Measurements from ENCODE around the gene TMEM95. TPM values are rescaled to one million over a fixed set of nuclear protein-coding genes. Genes with fewer than 3 reads are reported as not detected.
"Not testable (repeated sequence)": the region's sequence is repeated elsewhere in the genome, so short reads cannot be mapped to it uniquely, and the experiment has no call there.

The TMEM95 gene
- total RNA-seq, 1 experiment from 2014 or later, result not detected

- no peak for DNase-seq (ENCODE audit: low read depth)
- in situ Hi-C loops (cut with HindIII; ENCODE audit: low pct_unique_long_range_greater_than_20kb, low sequenced_read_pairs), result no loop called here
Observed at GRCh38 chr17:7321466-7321865, 33.5 kb upstream of the TMEM95 start.

- in situ Hi-C loops (cut with HindIII; ENCODE audit: low pct_unique_long_range_greater_than_20kb, low sequenced_read_pairs), result no loop called here
- no peak for DNase-seq (ENCODE audit: low read depth)
Observed at GRCh38 chr17:7322520-7323194, 32.3 kb upstream of the TMEM95 start.

GRCh38 chr17:7323731-7324437, 31.1 kb upstream of the TMEM95 start:
- in situ Hi-C loops (cut with HindIII; ENCODE audit: low pct_unique_long_range_greater_than_20kb, low sequenced_read_pairs), result no loop called here

GRCh38 chr17:7324438-7324779, 30.5 kb upstream of the TMEM95 start:
- in situ Hi-C loops (cut with HindIII; ENCODE audit: low pct_unique_long_range_greater_than_20kb, low sequenced_read_pairs), result no loop called here
- DNase-seq (ENCODE audit: low read depth), result no peak

More at GRCh38 chr17:7323731-7324437, 31.1 kb upstream of the TMEM95 start:
- DNase-seq (ENCODE audit: low read depth), result no peak

GRCh38 chr17:7325031-7325528, 29.9 kb upstream of the TMEM95 start:
- in situ Hi-C loops (cut with HindIII; ENCODE audit: low pct_unique_long_range_greater_than_20kb, low sequenced_read_pairs), result no loop called here
- no peak for DNase-seq (ENCODE audit: low read depth)

GRCh38 chr17:7326186-7326585, 28.8 kb upstream of the TMEM95 start:
- DNase-seq (ENCODE audit: low read depth), result no peak
- in situ Hi-C loops (cut with HindIII; ENCODE audit: low pct_unique_long_range_greater_than_20kb, low sequenced_read_pairs), result no loop called here

- in situ Hi-C loops (cut with HindIII; ENCODE audit: low pct_unique_long_range_greater_than_20kb, low sequenced_read_pairs), result no loop called here
Observed at GRCh38 chr17:7327056-7327455, 27.9 kb upstream of the TMEM95 start.

GRCh38 chr17:7327501-7327900, 27.5 kb upstream of the TMEM95 start:
- in situ Hi-C loops (cut with HindIII; ENCODE audit: low pct_unique_long_range_greater_than_20kb, low sequenced_read_pairs), result no loop called here
- no peak for DNase-seq (ENCODE audit: low read depth)

More at GRCh38 chr17:7327056-7327455, 27.9 kb upstream of the TMEM95 start:
- no peak for DNase-seq (ENCODE audit: low read depth)

- DNase-seq (ENCODE audit: low read depth), result no peak
- in situ Hi-C loops (cut with HindIII; ENCODE audit: low pct_unique_long_range_greater_than_20kb, low sequenced_read_pairs), result no loop called here
Observed at GRCh38 chr17:7328009-7328408, 26.9 kb upstream of the TMEM95 start.

GRCh38 chr17:7328840-7329373, 26.0 kb upstream of the TMEM95 start, which contains the start of gene NEURL4:
NEURL4 (minus strand) TSS chr17:7329335; CDS start chr17:7329312, 23 bp downstream.
- in situ Hi-C loops (cut with HindIII; ENCODE audit: low pct_unique_long_range_greater_than_20kb, low sequenced_read_pairs), result no loop called here
- DNase-seq (ENCODE audit: low read depth), result no peak

- DNase-seq (ENCODE audit: low read depth), result peak; percentile 99
- in situ Hi-C loops (cut with HindIII; ENCODE audit: low pct_unique_long_range_greater_than_20kb, low sequenced_read_pairs), result no loop called here
Observed at GRCh38 chr17:7329374-7329996, 25.5 kb upstream of the TMEM95 start.

- no peak for DNase-seq (ENCODE audit: low read depth)
- in situ Hi-C loops (cut with HindIII; ENCODE audit: low pct_unique_long_range_greater_than_20kb, low sequenced_read_pairs), result no loop called here
Observed at GRCh38 chr17:7329997-7330637, 24.8 kb upstream of the TMEM95 start.

- DNase-seq (ENCODE audit: low read depth), result no peak
- in situ Hi-C loops (cut with HindIII; ENCODE audit: low pct_unique_long_range_greater_than_20kb, low sequenced_read_pairs), result no loop called here
Observed at GRCh38 chr17:7330638-7331015, 24.3 kb upstream of the TMEM95 start.

GRCh38 chr17:7332111-7332510, 22.8 kb upstream of the TMEM95 start:
- no peak for DNase-seq (ENCODE audit: low read depth)
- in situ Hi-C loops (cut with HindIII; ENCODE audit: low pct_unique_long_range_greater_than_20kb, low sequenced_read_pairs), result no loop called here

- in situ Hi-C loops (cut with HindIII; ENCODE audit: low pct_unique_long_range_greater_than_20kb, low sequenced_read_pairs); DNase-seq (ENCODE audit: low read depth): not testable (repeated sequence)
Observed at GRCh38 chr17:7332600-7333069, 22.3 kb upstream of the TMEM95 start.

- in situ Hi-C loops (cut with HindIII; ENCODE audit: low pct_unique_long_range_greater_than_20kb, low sequenced_read_pairs), result no loop called here
- DNase-seq (ENCODE audit: low read depth), result no peak
Observed at GRCh38 chr17:7334938-7335538, 19.9 kb upstream of the TMEM95 start.

GRCh38 chr17:7335765-7336164, 19.2 kb upstream of the TMEM95 start:
- DNase-seq (ENCODE audit: low read depth); in situ Hi-C loops (cut with HindIII; ENCODE audit: low pct_unique_long_range_greater_than_20kb, low sequenced_read_pairs): not testable (repeated sequence)
